ENCODE measurements around the gene CTNNA2. TPM values are rescaled to one million over a fixed set of nuclear protein-coding genes. Genes with fewer than 3 reads are reported as not detected.

The CTNNA2 gene
- total RNA-seq, 1 donor from 2014 or later, result 2.9 TPM

- Mint-ChIP-seq H3K27me3 (ENCODE audit: low read depth) (no peaks in the 10 kb centered on the region), H3K9me3 (no peaks in the 10 kb centered on the region), H3K4me3 (no peak overlapping the region), H3K27ac (ENCODE audit: unreplicated experiment) (no peak overlapping the region), H3K36me3 (ENCODE audit: low read depth) (no peaks in the 10 kb centered on the region), H3K4me1 (peaks cover 4% of the 10 kb centered on the region)
- DNase-seq (ENCODE audit: low read depth, low spot score), result no peak
- no peak for TF ChIP-seq CTCF (conservative IDR thresholded peaks at IDR 0.05)
These were observed 156.9 kb downstream of the CTNNA2 start for GRCh38 chr2:79669714-79670113.

GRCh38 chr2:79670198-79670597 is 157.3 kb downstream of the CTNNA2 start:
- H3K27me3 Mint-ChIP-seq (ENCODE audit: low read depth), result no peaks in the 10 kb centered on the region
- H3K4me3 Mint-ChIP-seq, result no peak overlapping the region
- peaks cover 4% of the 10 kb centered on the region for H3K4me1 Mint-ChIP-seq
- peak; percentile 41 for DNase-seq (ENCODE audit: low read depth, low spot score)
- H3K36me3 Mint-ChIP-seq (ENCODE audit: low read depth), result no peaks in the 10 kb centered on the region
- peak; percentile 45 for TF ChIP-seq CTCF (conservative IDR thresholded peaks at IDR 0.05)
- no peak overlapping the region for H3K27ac Mint-ChIP-seq (ENCODE audit: unreplicated experiment)
- H3K9me3 Mint-ChIP-seq, result no peaks in the 10 kb centered on the region

- no peak overlapping the region for H3K4me3 Mint-ChIP-seq
- H3K27ac Mint-ChIP-seq (ENCODE audit: unreplicated experiment), result no peak overlapping the region
These were observed 174.0 kb downstream of the CTNNA2 start for GRCh38 chr2:79686884-79687283.

GRCh38 chr2:79695248-79695647 is 182.4 kb downstream of the CTNNA2 start:
- no peaks in the 10 kb centered on the region for H3K27me3 Mint-ChIP-seq (ENCODE audit: low read depth)
- peaks cover 7% of the 10 kb centered on the region for H3K9me3 Mint-ChIP-seq
- TF ChIP-seq CTCF (conservative IDR thresholded peaks at IDR 0.05), result no peak
- H3K4me1 Mint-ChIP-seq, result no peaks in the 10 kb centered on the region
- no peak overlapping the region for H3K4me3 Mint-ChIP-seq
- no peaks in the 10 kb centered on the region for H3K36me3 Mint-ChIP-seq (ENCODE audit: low read depth)
- no peak overlapping the region for H3K27ac Mint-ChIP-seq (ENCODE audit: unreplicated experiment)
- DNase-seq (ENCODE audit: low read depth, low spot score), result no peak

More at GRCh38 chr2:79686884-79687283, 174.0 kb downstream of the CTNNA2 start:
- Mint-ChIP-seq H3K9me3 (peaks cover 4% of the 10 kb centered on the region), H3K27me3 (ENCODE audit: low read depth) (no peaks in the 10 kb centered on the region), H3K4me1 (no peaks in the 10 kb centered on the region), H3K36me3 (ENCODE audit: low read depth) (no peaks in the 10 kb centered on the region)
- no peak for DNase-seq (ENCODE audit: low read depth, low spot score)
- no peak for TF ChIP-seq CTCF (conservative IDR thresholded peaks at IDR 0.05)

GRCh38 chr2:79697200-79697599 is 184.3 kb downstream of the CTNNA2 start:
- no peak for DNase-seq (ENCODE audit: low read depth, low spot score)
- no peak for TF ChIP-seq CTCF (conservative IDR thresholded peaks at IDR 0.05)
- H3K9me3 Mint-ChIP-seq, result no peaks in the 10 kb centered on the region

GRCh38 chr2:79700651-79701050 is 187.8 kb downstream of the CTNNA2 start:
- H3K36me3 Mint-ChIP-seq (ENCODE audit: low read depth), result no peaks in the 10 kb centered on the region

More at GRCh38 chr2:79697200-79697599, 184.3 kb downstream of the CTNNA2 start:
- H3K36me3 Mint-ChIP-seq (ENCODE audit: low read depth), result no peaks in the 10 kb centered on the region
- no peak overlapping the region for H3K4me3 Mint-ChIP-seq
- H3K27ac Mint-ChIP-seq (ENCODE audit: unreplicated experiment), result no peak overlapping the region
- H3K27me3 Mint-ChIP-seq (ENCODE audit: low read depth), result no peaks in the 10 kb centered on the region
- H3K4me1 Mint-ChIP-seq, result no peaks in the 10 kb centered on the region

More at GRCh38 chr2:79700651-79701050, 187.8 kb downstream of the CTNNA2 start:
- Mint-ChIP-seq H3K9me3 (peaks cover 3% of the 10 kb centered on the region), H3K4me3 (no peak overlapping the region), H3K27me3 (ENCODE audit: low read depth) (no peaks in the 10 kb centered on the region), H3K4me1 (no peaks in the 10 kb centered on the region), H3K27ac (ENCODE audit: unreplicated experiment) (no peak overlapping the region)
- DNase-seq (ENCODE audit: low read depth, low spot score), result no peak
- TF ChIP-seq CTCF (conservative IDR thresholded peaks at IDR 0.05), result no peak
